Measurements from ENCODE around the gene FAM168A. TPM values are rescaled to one million over a fixed set of nuclear protein-coding genes. Genes with fewer than 3 reads are reported as not detected.

FAM168A gene
- total and polyA plus RNA-seq, 2 of the 8 experiments (the other 6 are each of a cell fraction or from before 2014, with no cell fraction given), result 17.1 to 21.6 TPM

- Histone ChIP-seq H4K20me1 (replicated peaks in 1 of 2; ENCODE audit: control insufficient read depth in 1 of 2, insufficient read depth in 2 of 2, low read length in 2 of 2) (no peaks in the 10 kb centered on the region), H2BK20ac (ENCODE audit: low read length) (no peak overlapping the region), H3K9ac (replicated peaks in 1 of 4; ENCODE audit: extremely low read depth in 1 of 4, low read depth in 3 of 4, low read length in 3 of 4) (no peak overlapping the region), H4K8ac (ENCODE audit: extremely low read depth, insufficient read depth, low read length) (no peak overlapping the region), H3K36me3 (ENCODE audit: control insufficient read depth in 2 of 4, insufficient read depth in 4 of 4, low read length in 3 of 4) (peaks cover 0 to 2% (median 0%) of the 10 kb centered on the region in 4 experiments; a peak in 1 of 8 replicates), H3K14ac (ENCODE audit: insufficient read length) (no peak overlapping the region), H3K9me3 (ENCODE audit: insufficient read depth in 2 of 2, low read depth in 1 of 2, low read length in 1 of 2) (no peaks in the 10 kb centered on the region), H3K79me1 (ENCODE audit: low read depth, low read length) (no peaks in the 10 kb centered on the region; the same call in 1 of the 2 replicates), H2BK15ac (ENCODE audit: low read length) (no peak overlapping the region), H2AK5ac (ENCODE audit: low read depth, low read length) (no peak overlapping the region), H3K4ac (replicated peaks; ENCODE audit: insufficient read length, low read depth, low read length) (no peak overlapping the region), H3K27me3 (replicated peaks in 1 of 4; ENCODE audit: control insufficient read depth in 3 of 4, extremely low read depth in 1 of 4, insufficient read depth in 3 of 4, low read length in 3 of 4) (no peaks in the 10 kb centered on the region), H3K56ac (replicated peaks; ENCODE audit: insufficient read length, low read depth, low read length) (no peak overlapping the region), H3K79me2 (ENCODE audit: control insufficient read depth in 1 of 2, insufficient read depth in 2 of 2, low read length in 2 of 2) (no peaks in the 10 kb centered on the region), H2BK120ac (replicated peaks; ENCODE audit: low read depth, low read length) (no peak overlapping the region), H3K23ac (ENCODE audit: insufficient read length) (no peak overlapping the region), H3K18ac (ENCODE audit: extremely low read depth, low read length) (no peak overlapping the region), H4K91ac (replicated peaks; ENCODE audit: insufficient read length, low read length) (no peak overlapping the region), H3K23me2 (ENCODE audit: low read depth, low read length) (no peaks in the 10 kb centered on the region), H3K4me1 (replicated peaks in 1 of 4; ENCODE audit: control insufficient read depth in 3 of 4, insufficient read depth in 4 of 4, low read length in 3 of 4) (no peaks in the 10 kb centered on the region), H2BK12ac (ENCODE audit: low read depth, low read length) (no peak overlapping the region), H3K4me3 (ENCODE audit: extremely low read depth in 1 of 4, insufficient read depth in 2 of 4, low read depth in 3 of 4, low read length in 4 of 4) (no peak overlapping the region), H3K27ac (ENCODE audit: low read depth, low read length) (no peak overlapping the region), H2BK5ac (ENCODE audit: low read depth, low read length) (no peak overlapping the region), H4K5ac (ENCODE audit: insufficient read length, low read depth, low read length) (no peak overlapping the region), H3K4me2 (ENCODE audit: insufficient read depth in 1 of 2, low read depth in 2 of 2, low read length in 2 of 2) (no peak overlapping the region), H2AFZ (ENCODE audit: low read length) (no peak overlapping the region)
- WGBS, 2 experiments (ENCODE audit: extremely low coverage in 1 of 2, insufficient coverage in 1 of 2, insufficient read length in 1 of 2, insufficient replicate concordance in 2 of 2, low coverage in 1 of 2, low lambda C conversion rate in 2 of 2, missing lambda C conversion rate in 1 of 2), result 86% methylated on average over 2 of the region's 2 CpGs; no CpG with 5 or more reads in 1 of the 2 experiments
- FAIRE-seq (no peak), DNase-seq (ENCODE audit: low read depth in 1 of 2, low spot score in 2 of 2) (no peak)
- POLR2A ChIA-PET (ENCODE audit: partially characterized antibody), result no interaction called here
- CTCF ChIA-PET (ENCODE audit: partially characterized antibody), result interaction anchor here (1.5 to 6.3 kb wide), 3 partner anchors 12 to 182 kb away, joined by 3 to 41 read pairs (median 3); no protein-coding TSS in a partner anchor
- TF ChIP-seq TBP (IDR thresholded peaks at IDR 0.05; ENCODE audit: low read depth, low read length), result no peak
- TF ChIP-seq CTBP2 (IDR thresholded peaks at IDR 0.05; ENCODE audit: borderline replicate concordance, insufficient read depth, insufficient read length, low read length), result no peak
Measured at GRCh38 chr11:73467505-73467904, 130.4 kb downstream of the FAM168A start.

Measured in H1 (cell line).